B cell (primary cell): ENCODE data around the gene PIGC. TPM values are rescaled to one million over a fixed set of nuclear protein-coding genes. Genes with fewer than 3 reads are reported as not detected.
"Not testable (repeated sequence)": the region's sequence is repeated elsewhere in the genome, so short reads cannot be mapped to it uniquely, and the experiment has no call there.

Experiments
- ATAC-seq: fragments of 200-7000 bp; cut with Tn5 transposase; one replicate; pipeline ENCODE4 v1.10.0; 2021; ENCODE audit warnings: low read depth, mild to moderate bottlenecking, moderate number of reproducible peaks, moderate library complexity
- CTCF ChIA-PET: fragments of 350-600 bp; sonication (Branson Sonifier 250); formaldehyde crosslinking; loops from one replicate; lab custom pipeline; 2021; ENCODE audit warnings: antibody characterized with exemption, inconsistent platforms; lab: Charles Lee
- POLR2A ChIA-PET: fragments of 350-600 bp; sonication (Branson Sonifier 250); formaldehyde crosslinking; loops from one replicate; lab custom pipeline; 2021; ENCODE audit warnings: antibody characterized with exemption; lab: Charles Lee
- DNase-seq: peaks from one replicate; pipeline ENCODE4 v3.0.0; 2013
- H2AFZ ChIP-seq: 2 replicates; pipeline ENCODE4 v1.6.1; 2012; ENCODE audit warnings: mild to moderate bottlenecking, low read depth, low read length; ENCODE audit not compliant: insufficient read depth, poor library complexity, severe bottlenecking
- H3K27ac ChIP-seq, 2 donors: 1 replicate in 1 of 2; 2 replicates in 1 of 2; pipeline ENCODE4 v1.5.1; 2012 to 2013; ENCODE audit warnings: low read length in 2 of 2, mild to moderate bottlenecking in 2 of 2, moderate library complexity in 1 of 2
- H3K27me3 ChIP-seq, 4 experiments: fragments of 200-600 bp in 1 of 4; sonication (generic) in 1 of 4; replicated peaks in 1 of 4; 1 replicate in 2 of 4; 2 replicates in 2 of 4; pipeline versions ENCODE4 v1.6.1 to v1.7.0; 2013 to 2016; ENCODE audit warnings: low read length in 3 of 4, mild to moderate bottlenecking in 2 of 4, mixed read lengths in 1 of 4, moderate library complexity in 1 of 4; ENCODE audit not compliant: insufficient read depth in 4 of 4, control insufficient read depth in 3 of 4; ENCODE audit errors: control extremely low read depth in 1 of 4
- H3K36me3 ChIP-seq, 2 experiments: replicated peaks in 1 of 2; 1 replicate in 1 of 2; 2 replicates in 1 of 2; pipeline versions ENCODE4 v1.6.1 to v1.7.1; 2013; ENCODE audit warnings: low read length in 1 of 2; ENCODE audit not compliant: insufficient read depth in 2 of 2, control insufficient read depth in 1 of 2; ENCODE audit errors: control extremely low read depth in 1 of 2, extremely low read depth in 1 of 2
- H3K4me1 ChIP-seq, 2 donors: fragments of 200-600 bp in 1 of 2; sonication (generic) in 1 of 2; 1 replicate in 1 of 2; 2 replicates in 1 of 2; pipeline versions ENCODE4 v1.5.1 to v1.6.1; 2013 to 2017; ENCODE audit warnings: low read length in 2 of 2; ENCODE audit not compliant: control insufficient read depth in 2 of 2, insufficient read depth in 2 of 2
- H3K4me2 ChIP-seq: replicated peaks from 2 replicates; pipeline ENCODE3; 2012; ENCODE audit warnings: mild to moderate bottlenecking, low read depth, low read length; ENCODE audit not compliant: poor library complexity, severe bottlenecking
- H3K4me3 ChIP-seq, 5 experiments: fragments of 200-600 bp in 1 of 5; sonication (generic) in 1 of 5; 1 replicate in 3 of 5; 2 replicates in 2 of 5; pipeline versions ENCODE4 v1.5.1 to v1.7.0; 2011 to 2016; ENCODE audit warnings: low read length in 4 of 5, mild to moderate bottlenecking in 4 of 5, low read depth in 2 of 5, control low read depth in 1 of 5, moderate library complexity in 1 of 5; ENCODE audit not compliant: insufficient read depth in 1 of 5; ENCODE audit errors: control extremely low read depth in 1 of 5, extremely low read depth in 1 of 5
- H3K79me2 ChIP-seq: fragments of 200-600 bp; sonication (generic); one replicate; pipeline ENCODE4 v1.6.0; 2016; ENCODE audit warnings: low read length; ENCODE audit not compliant: control insufficient read depth, insufficient read depth
- H3K9ac ChIP-seq: fragments of 200-600 bp; sonication (generic); 2 replicates; pipeline ENCODE4 v1.6.1; 2017; ENCODE audit warnings: mild to moderate bottlenecking, low read length, moderate library complexity
- H3K9me3 ChIP-seq, 3 donors: one replicate each; pipeline versions ENCODE4 v1.6.1 to v1.7.1; 2013; ENCODE audit warnings: low read length in 2 of 3; ENCODE audit not compliant: control insufficient read depth in 2 of 3, insufficient read depth in 1 of 3; ENCODE audit errors: control extremely low read depth in 1 of 3
- H4K20me1 ChIP-seq: 2 replicates; pipeline ENCODE4 v1.6.0; 2012; ENCODE audit warnings: mild to moderate bottlenecking, low read length; ENCODE audit not compliant: insufficient read depth, control insufficient read depth, poor library complexity, severe bottlenecking
- H3K27ac Mint-ChIP-seq: one replicate; pipeline ENCODE4 v1.8.0; 2021; ENCODE audit warnings: mixed read lengths
- H3K27me3 Mint-ChIP-seq: one replicate; pipeline ENCODE4 v1.8.0; 2021; ENCODE audit warnings: mixed read lengths
- H3K4me1 Mint-ChIP-seq: one replicate; pipeline ENCODE4 v1.8.0; 2021; ENCODE audit warnings: mixed read lengths
- H3K4me3 Mint-ChIP-seq: one replicate; pipeline ENCODE4 v1.8.0; 2021; ENCODE audit warnings: mixed read lengths
- H3K9me3 Mint-ChIP-seq: one replicate; pipeline ENCODE4 v1.8.0; 2022; ENCODE audit warnings: mixed read lengths; ENCODE audit not compliant: insufficient read depth
- EZH2 ChIP-seq: IDR thresholded peaks from 2 replicates; pipeline ENCODE4 v1.6.1; 2012; ENCODE audit warnings: borderline replicate concordance, low read depth, mild to moderate bottlenecking, moderate library complexity, low read length; ENCODE audit not compliant: insufficient read depth, poor library complexity, severe bottlenecking
- WGBS: methylation state at CpG from one replicate; pipeline ENCODE4 v1.1.5; 2013; ENCODE audit warnings: missing lambda C conversion rate; ENCODE audit not compliant: insufficient coverage; 5-methylcytosine and 5-hydroxymethylcytosine counted together
- intact Hi-C: fragments of 100-400 bp; cut with micrococcal nuclease; formaldehyde crosslinking; loops from one replicate; pipeline ENCODE4 v1.10.0; 2022
- polyA plus RNA-seq: library from polyadenylated mRNA; depleted of rRNA; stranded (reverse); fragments of >200 nt; gene quantifications from 2 replicates; pipeline ENCODE4 v1.2.3, GENCODE V29; 2012
- total RNA-seq, 2 donors: library from RNA; stranded (reverse); fragments of 120-200 nt in 1 of 2; gene quantifications; 1 replicate in 1 of 2; 2 replicates in 1 of 2; pipeline versions ENCODE4 v1.2.3 to v1.2.4, GENCODE V29; 2013 to 2022
- TF ChIP-seq, protein P1 (sequence below): fragments of 200-600 bp; IDR thresholded peaks from one replicate; pipeline ENCODE4 v1.8.0; 2022; ENCODE audit warnings: antibody characterized with exemption, mild to moderate bottlenecking

Gene PIGC
- total and polyA plus RNA-seq, 2 donors (not counting 1 experiment from before 2014, with no cell fraction given), result 16.2 to 28.8 TPM

DNA sequence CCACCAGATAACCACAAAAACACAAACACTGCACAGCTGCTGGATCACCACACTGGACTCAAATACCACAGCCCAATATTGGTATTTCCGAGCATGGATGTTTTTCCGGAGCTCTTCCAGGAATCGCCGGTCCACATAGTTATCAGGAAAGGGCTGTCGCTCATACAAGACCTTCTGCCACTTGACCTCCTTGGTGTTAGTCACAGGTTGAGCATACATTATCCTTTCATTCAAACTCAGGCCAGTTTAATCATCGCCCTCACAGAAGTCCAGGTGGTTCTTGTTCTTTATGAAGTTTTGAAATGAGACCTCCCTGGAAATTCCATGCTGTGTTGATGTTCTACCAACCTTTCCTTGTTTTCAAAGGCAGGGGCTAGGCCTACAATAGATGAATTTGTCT is 1.5 kb downstream of the PIGC start:
- H3K79me2 ChIP-seq, result peaks cover 21% of the 10 kb centered on the region
- H2AFZ ChIP-seq, result no peak overlapping the region
- peaks cover 1 to 3% of the 10 kb centered on the region in 2 experiments for H3K36me3 ChIP-seq
- Mint-ChIP-seq H3K27me3 (no peaks in the 10 kb centered on the region), H3K4me3 (peak overlapping the region; percentile 96), H3K4me1 (peaks cover 37% of the 10 kb centered on the region), H3K9me3 (no peaks in the 10 kb centered on the region), H3K27ac (no peak overlapping the region)
- no peak overlapping the region for H3K4me3 ChIP-seq
- POLR2A ChIA-PET, result no interaction called here
- peak overlapping the region in 1 of 2 donors; percentile 86 for H3K27ac ChIP-seq
- peaks cover 4% of the 10 kb centered on the region for H4K20me1 ChIP-seq
- H3K9ac ChIP-seq, result no peak overlapping the region
- H3K4me1 ChIP-seq, result peaks cover 11 to 16% of the 10 kb centered on the region in 2 donors
- ATAC-seq, result no peak
- CTCF ChIA-PET, result interaction anchor here (0.7 to 3.3 kb wide), 7 partner anchors 13 to 601 kb away, joined by 3 to 39 read pairs (median 3); partner anchors contain the start of gene DNM3
- H3K27me3 ChIP-seq, result no peaks in the 10 kb centered on the region
- no peak for TF ChIP-seq EZH2
- TF ChIP-seq, protein P1, sequence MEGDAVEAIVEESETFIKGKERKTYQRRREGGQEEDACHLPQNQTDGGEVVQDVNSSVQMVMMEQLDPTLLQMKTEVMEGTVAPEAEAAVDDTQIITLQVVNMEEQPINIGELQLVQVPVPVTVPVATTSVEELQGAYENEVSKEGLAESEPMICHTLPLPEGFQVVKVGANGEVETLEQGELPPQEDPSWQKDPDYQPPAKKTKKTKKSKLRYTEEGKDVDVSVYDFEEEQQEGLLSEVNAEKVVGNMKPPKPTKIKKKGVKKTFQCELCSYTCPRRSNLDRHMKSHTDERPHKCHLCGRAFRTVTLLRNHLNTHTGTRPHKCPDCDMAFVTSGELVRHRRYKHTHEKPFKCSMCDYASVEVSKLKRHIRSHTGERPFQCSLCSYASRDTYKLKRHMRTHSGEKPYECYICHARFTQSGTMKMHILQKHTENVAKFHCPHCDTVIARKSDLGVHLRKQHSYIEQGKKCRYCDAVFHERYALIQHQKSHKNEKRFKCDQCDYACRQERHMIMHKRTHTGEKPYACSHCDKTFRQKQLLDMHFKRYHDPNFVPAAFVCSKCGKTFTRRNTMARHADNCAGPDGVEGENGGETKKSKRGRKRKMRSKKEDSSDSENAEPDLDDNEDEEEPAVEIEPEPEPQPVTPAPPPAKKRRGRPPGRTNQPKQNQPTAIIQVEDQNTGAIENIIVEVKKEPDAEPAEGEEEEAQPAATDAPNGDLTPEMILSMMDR, result no peak
- no peaks in the 10 kb centered on the region for H3K9me3 ChIP-seq
- no peak for DNase-seq
- 98% methylated on average over 6 of the region's 6 CpGs for WGBS
- peak overlapping the region; percentile 81 for H3K4me2 ChIP-seq
- intact Hi-C loops, result loop anchor here (5.0 kb wide), 3 partner anchors 255 to 700 kb away; partner anchors contain the start of genes METTL13 and VAMP4

DNA sequence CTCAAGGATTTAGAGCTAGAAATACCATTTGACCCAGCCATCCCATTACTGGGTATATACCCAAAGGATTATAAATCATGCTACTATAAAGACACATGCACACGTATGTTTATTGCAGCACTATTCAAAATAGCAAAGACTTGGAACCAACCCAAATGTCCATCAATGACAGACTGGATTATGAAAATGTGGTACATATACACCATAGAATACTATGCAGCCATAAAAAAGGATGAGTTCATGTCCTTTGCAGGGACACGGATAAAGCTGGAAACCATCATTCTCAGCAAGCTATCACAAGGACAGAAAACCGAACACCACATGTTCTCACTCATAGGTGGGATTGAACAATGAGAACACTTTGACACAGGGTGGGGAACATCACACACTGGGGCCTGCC is 6.7 kb downstream of the PIGC start:
- CTCF ChIA-PET, result interaction anchor here (1.7 kb wide), 1 partner anchor 435 kb away, joined by 5 read pairs; no protein-coding TSS in a partner anchor
- no CpG with 5 or more reads among the region's 3 CpGs for WGBS

More for the DNA sequence above, 6.7 kb downstream of the PIGC start:
- ATAC-seq, DNase-seq, H2AFZ ChIP-seq, POLR2A ChIA-PET, intact Hi-C loops, H3K79me2 ChIP-seq, H3K9me3 Mint-ChIP-seq, H3K4me1 ChIP-seq, H3K9me3 ChIP-seq, H3K9ac ChIP-seq, H3K4me3 Mint-ChIP-seq, H3K4me3 ChIP-seq, H3K36me3 ChIP-seq, H3K27me3 Mint-ChIP-seq, H3K27ac Mint-ChIP-seq, H3K27me3 ChIP-seq, H3K27ac ChIP-seq, H3K4me2 ChIP-seq, H4K20me1 ChIP-seq: not testable (repeated sequence)
- peaks cover 21% of the 10 kb centered on the region for H3K4me1 Mint-ChIP-seq
